Brain pericyte (primary cell): ENCODE results near the gene CYP2C9.
"Not testable (repeated sequence)": the region's sequence is repeated elsewhere in the genome, so short reads cannot be mapped to it uniquely, and the experiment has no call there.

ENCODE experiments used
- DNase-seq: peaks from one replicate; pipeline ENCODE4 v3.0.0-alpha.2; 2012; ENCODE audit warnings: low read depth, low spot score

CYP2C9 gene

GRCh38 chr10:94938383-94938782, at the start of gene CYP2C9:
TSS of gene CYP2C9 (plus strand) at chr10:94938658. CDS start at chr10:94938683, 25 bp downstream.
- no peak for DNase-seq

- no peak for DNase-seq
Observed at GRCh38 chr10:94889123-94889522, 49.3 kb upstream of the CYP2C9 start.

GRCh38 chr10:94890264-94891022, 48.0 kb upstream of the CYP2C9 start:
- no peak for DNase-seq

GRCh38 chr10:94898414-94898813, 40.0 kb upstream of the CYP2C9 start:
- DNase-seq: not testable (repeated sequence)

- DNase-seq: no peak
Observed at GRCh38 chr10:94902080-94902479, 36.4 kb upstream of the CYP2C9 start.

- DNase-seq: no peak
Observed at GRCh38 chr10:94902570-94902969, 35.9 kb upstream of the CYP2C9 start.

- DNase-seq: not testable (repeated sequence)
Observed at GRCh38 chr10:94904506-94905148, 33.8 kb upstream of the CYP2C9 start.

GRCh38 chr10:94916423-94916822, 22.0 kb upstream of the CYP2C9 start:
- no peak for DNase-seq

GRCh38 chr10:94936721-94937120, 1.7 kb upstream of the CYP2C9 start:
- DNase-seq: no peak

- not testable (repeated sequence) for DNase-seq
Observed at GRCh38 chr10:94943432-94944103, 5.1 kb downstream of the CYP2C9 start.

- not testable (repeated sequence) for DNase-seq
Observed at GRCh38 chr10:94946181-94946580, 7.7 kb downstream of the CYP2C9 start.

- no peak for DNase-seq
Observed at GRCh38 chr10:94963901-94964300, 25.4 kb downstream of the CYP2C9 start.

- no peak for DNase-seq
Observed at GRCh38 chr10:94983555-94983954, 45.1 kb downstream of the CYP2C9 start.

GRCh38 chr10:94989192-94989591, 50.7 kb downstream of the CYP2C9 start:
- no peak for DNase-seq

GRCh38 chr10:94991243-94991888, 52.9 kb downstream of the CYP2C9 start:
- no peak for DNase-seq

GRCh38 chr10:94992811-94993210, 54.4 kb downstream of the CYP2C9 start:
- DNase-seq: no peak

- no peak for DNase-seq
Observed at GRCh38 chr10:94997741-94998174, 59.3 kb downstream of the CYP2C9 start.

- no peak for DNase-seq
Observed at GRCh38 chr10:95026461-95026860, 88.0 kb downstream of the CYP2C9 start.

GRCh38 chr10:95031656-95032055, 93.2 kb downstream of the CYP2C9 start:
- no peak for DNase-seq

GRCh38 chr10:95034401-95034800, 95.9 kb downstream of the CYP2C9 start:
- DNase-seq: no peak

- DNase-seq: no peak
Observed at GRCh38 chr10:95035332-95036295, 97.2 kb downstream of the CYP2C9 start.
